IMR-90 (cell line): ENCODE data around the gene PRR5L. TPM values are rescaled to one million over a fixed set of nuclear protein-coding genes. Genes with fewer than 3 reads are reported as not detected.

Experiments used
- ATAC-seq: fragments of 200-7000 bp; cut with Tn5 transposase; 2 replicates; pipeline ENCODE4 v1.9.1; 2020; ENCODE audit warnings: low read depth, mild to moderate bottlenecking, moderate library complexity
- BruUV-seq: library from RNA; stranded (reverse); fragments of 400-500 nt; replicated peaks from 2 replicates; lab custom pipeline; 2021; lab: Mats Ljungman, UMichigan
- CTCF ChIA-PET: fragments of 300-600 bp; formaldehyde crosslinking; extraction: SDS; loops from one replicate; lab custom pipeline; 2021; ENCODE audit warnings: antibody characterized with exemption; lab: Yijun Ruan, JAX
- POLR2A ChIA-PET: fragments of 300-600 bp; sonication (Branson Sonifier 250); formaldehyde crosslinking; loops from one replicate; lab custom pipeline; 2022; ENCODE audit warnings: antibody characterized with exemption; ENCODE audit not compliant: unreplicated experiment; lab: Charles Lee
- DNase-seq: peaks from one replicate; pipeline ENCODE4 v3.0.0; 2013
- H2AFZ ChIP-seq: replicated peaks from 2 replicates; pipeline ENCODE3; 2013; ENCODE audit warnings: low read length, mild to moderate bottlenecking; ENCODE audit not compliant: poor library complexity
- H2AK5ac ChIP-seq: 2 replicates; pipeline ENCODE4 v1.6.1; 2013; ENCODE audit warnings: low read depth, low read length, inconsistent platforms
- H2AK9ac ChIP-seq: replicated peaks from 2 replicates; pipeline ENCODE3; 2013; ENCODE audit warnings: mild to moderate bottlenecking, low read depth, low read length, moderate library complexity; ENCODE audit not compliant: poor library complexity
- H2BK120ac ChIP-seq: 2 replicates; pipeline ENCODE4 v1.6.1; 2013; ENCODE audit warnings: low read depth, low read length, inconsistent platforms
- H2BK15ac ChIP-seq: 3 replicates; pipeline ENCODE4 v1.6.1; 2013; ENCODE audit warnings: low read depth, low read length, inconsistent platforms
- H2BK20ac ChIP-seq: 2 replicates; pipeline ENCODE4 v1.6.1; 2013; ENCODE audit warnings: low read depth, mild to moderate bottlenecking, inconsistent platforms, low read length, moderate library complexity
- H2BK5ac ChIP-seq: 2 replicates; pipeline ENCODE4 v1.6.1; 2013; ENCODE audit warnings: mild to moderate bottlenecking, low read depth, low read length, inconsistent platforms; ENCODE audit not compliant: poor library complexity, severe bottlenecking
- H3K14ac ChIP-seq: replicated peaks from 2 replicates; pipeline ENCODE4 v1.6.1; 2013; ENCODE audit warnings: low read depth, low read length, inconsistent platforms
- H3K18ac ChIP-seq: 2 replicates; pipeline ENCODE4 v1.6.1; 2013; ENCODE audit warnings: low read depth, low read length, control low read depth
- H3K23ac ChIP-seq: 2 replicates; pipeline ENCODE4 v1.6.1; 2013; ENCODE audit warnings: low read depth, low read length, inconsistent platforms
- H3K27ac ChIP-seq: 2 replicates; pipeline ENCODE4 v1.5.1; 2013; ENCODE audit warnings: mild to moderate bottlenecking, control low read depth, low read length; ENCODE audit not compliant: insufficient read depth
- H3K27me3 ChIP-seq: 2 replicates; pipeline ENCODE4 v1.6.1; 2013; ENCODE audit warnings: low read length; ENCODE audit not compliant: control insufficient read depth, insufficient read depth
- H3K36me3 ChIP-seq: 2 replicates; pipeline ENCODE4 v1.6.1; 2013; ENCODE audit warnings: low read length, mixed read lengths; ENCODE audit not compliant: control insufficient read depth, insufficient read depth
- H3K4ac ChIP-seq: 2 replicates; pipeline ENCODE4 v1.6.1; 2013; ENCODE audit warnings: low read depth, low read length, inconsistent platforms
- H3K4me1 ChIP-seq: 2 replicates; pipeline ENCODE4 v1.6.1; 2013; ENCODE audit warnings: low read length, mixed read lengths; ENCODE audit not compliant: control insufficient read depth, insufficient read depth
- H3K4me2 ChIP-seq: 2 replicates; pipeline ENCODE4 v1.6.1; 2013; ENCODE audit warnings: low read depth, mild to moderate bottlenecking, control low read depth, low read length, moderate library complexity
- H3K4me3 ChIP-seq: 2 replicates; pipeline ENCODE4 v1.5.1; 2013; ENCODE audit warnings: low read depth, mild to moderate bottlenecking, control low read depth, low read length, moderate library complexity; ENCODE audit not compliant: insufficient read depth
- H3K56ac ChIP-seq: 2 replicates; pipeline ENCODE4 v1.6.1; 2013; ENCODE audit warnings: low read length, inconsistent platforms; ENCODE audit not compliant: insufficient read depth; ENCODE audit errors: extremely low read depth
- H3K79me1 ChIP-seq, 2 experiments: 2 replicates each; pipeline ENCODE4 v1.6.1; 2013; ENCODE audit warnings: low read length in 2 of 2, inconsistent platforms in 1 of 2, low read depth in 1 of 2
- H3K9ac ChIP-seq: 2 replicates; pipeline ENCODE4 v1.6.1; 2013; ENCODE audit warnings: low read depth, low read length, control low read depth
- H3K9me1 ChIP-seq: 2 replicates; pipeline ENCODE4 v1.6.1; 2013; ENCODE audit warnings: low read length, inconsistent platforms; ENCODE audit not compliant: insufficient read depth
- H3K9me3 ChIP-seq: 2 replicates; pipeline ENCODE4 v1.6.1; 2013; ENCODE audit warnings: low read length; ENCODE audit not compliant: control insufficient read depth, insufficient read depth
- H4K20me1 ChIP-seq: 2 replicates; pipeline ENCODE4 v1.6.1; 2013; ENCODE audit warnings: low read length, inconsistent platforms; ENCODE audit not compliant: insufficient read depth
- H4K5ac ChIP-seq: 2 replicates; pipeline ENCODE4 v1.6.1; 2013; ENCODE audit warnings: mild to moderate bottlenecking, low read depth, low read length, control low read depth
- H4K8ac ChIP-seq, 2 experiments: 2 replicates each; pipeline ENCODE4 v1.6.1; 2013; ENCODE audit warnings: low read depth in 2 of 2, low read length in 2 of 2, control low read depth in 1 of 2, inconsistent platforms in 1 of 2
- H4K91ac ChIP-seq: 2 replicates; pipeline ENCODE4 v1.6.1; 2013; ENCODE audit warnings: low read depth, low read length, inconsistent platforms; ENCODE audit not compliant: insufficient read depth
- BHLHE40 ChIP-seq: fragments of 150-350 bp; IDR thresholded peaks from 2 replicates; pipeline ENCODE4 v1.6.1; 2016; ENCODE audit warnings: mild to moderate bottlenecking, low read depth, low read length
- CEBPB ChIP-seq: IDR thresholded peaks from 2 replicates; pipeline ENCODE4 v1.6.1; 2012; ENCODE audit warnings: low read depth, low read length, improper control_type of control experiment
- CHD1 ChIP-seq: IDR thresholded peaks from 2 replicates; pipeline ENCODE4 v1.6.1; 2012; ENCODE audit warnings: low read depth, low read length, improper control_type of control experiment
- FOS ChIP-seq: fragments of 150-350 bp; IDR thresholded peaks from 2 replicates; pipeline ENCODE4 v1.6.1; 2016; ENCODE audit warnings: low read depth, low read length
- MAFK ChIP-seq: IDR thresholded peaks from 2 replicates; pipeline ENCODE4 v1.6.1; 2012; ENCODE audit warnings: low read depth, low read length, improper control_type of control experiment
- MAZ ChIP-seq: IDR thresholded peaks from 2 replicates; pipeline ENCODE4 v1.6.1; 2012; ENCODE audit warnings: low read depth, mild to moderate bottlenecking, low read length, improper control_type of control experiment, moderate library complexity, borderline replicate concordance
- MXI1 ChIP-seq: IDR thresholded peaks from 2 replicates; pipeline ENCODE4 v1.6.1; 2012; ENCODE audit warnings: low read depth, mild to moderate bottlenecking, low read length, moderate library complexity, borderline replicate concordance
- NFE2L2 ChIP-seq: fragments of 150-350 bp; IDR thresholded peaks from 2 replicates; pipeline ENCODE4 v1.6.1; 2016; ENCODE audit warnings: low read depth, mild to moderate bottlenecking, low read length
- POLR2A ChIP-seq: IDR thresholded peaks from 2 replicates; pipeline ENCODE4 v1.6.1; 2012; ENCODE audit warnings: mild to moderate bottlenecking, low read depth, low read length
- RAD21 ChIP-seq: IDR thresholded peaks from 2 replicates; pipeline ENCODE4 v1.6.1; 2012; ENCODE audit warnings: low read length, improper control_type of control experiment
- RCOR1 ChIP-seq: IDR thresholded peaks from 2 replicates; pipeline ENCODE4 v1.6.1; 2012; ENCODE audit warnings: mild to moderate bottlenecking, low read length, improper control_type of control experiment; ENCODE audit not compliant: insufficient replicate concordance
- RFX5 ChIP-seq: IDR thresholded peaks from 2 replicates; pipeline ENCODE4 v1.8.0; 2012; ENCODE audit warnings: low read depth, mild to moderate bottlenecking, low read length, moderate library complexity
- SMC3 ChIP-seq: fragments of 150-350 bp; IDR thresholded peaks from 2 replicates; pipeline ENCODE4 v1.6.1; 2016; ENCODE audit warnings: low read depth, mild to moderate bottlenecking, antibody characterized with exemption, low read length, moderate library complexity
- dilution Hi-C: fragments of 300-500 bp; cut with HindIII; formaldehyde crosslinking; loops from one replicate; pipeline ENCODE4 v1.14.3; 2018; ENCODE audit warnings: low sequenced_read_pairs; ENCODE audit not compliant: unreplicated experiment
- in situ Hi-C: fragments of 300-500 bp; cut with MboI; formaldehyde crosslinking; loops from 3 replicates; pipeline ENCODE4 v1.14.3; 2019; ENCODE audit warnings: low sequenced_read_pairs, inconsistent platforms, mixed read lengths
- intact Hi-C: fragments of 100-400 bp; cut with micrococcal nuclease; formaldehyde crosslinking; loops from 2 replicates; pipeline ENCODE4 v1.10.0; 2022
- polyA plus RNA-seq, 3 experiments: library from polyadenylated mRNA; depleted of rRNA; stranded (reverse); fragments of >200 nt; gene quantifications; 2 replicates each; pipeline ENCODE4 v1.2.3, GENCODE V29; 2012; ENCODE audit warnings: low replicate concordance in 1 of 3
- total RNA-seq: library from RNA; depleted of rRNA; stranded (reverse); fragments of >200 nt; gene quantifications from 2 replicates; pipeline ENCODE4 v1.2.3, GENCODE V29; 2012
- TF ChIP-seq, protein P1 (sequence below): fragments of 150-350 bp; IDR thresholded peaks from 2 replicates; pipeline ENCODE4 v1.6.1; 2016; ENCODE audit warnings: low read depth, mild to moderate bottlenecking, low read length, moderate library complexity, borderline replicate concordance

PRR5L gene
- total and polyA plus RNA-seq, 2 of the 4 experiments (the other 2 are of a cell fraction): 2.9 to 3.6 TPM

DNA sequence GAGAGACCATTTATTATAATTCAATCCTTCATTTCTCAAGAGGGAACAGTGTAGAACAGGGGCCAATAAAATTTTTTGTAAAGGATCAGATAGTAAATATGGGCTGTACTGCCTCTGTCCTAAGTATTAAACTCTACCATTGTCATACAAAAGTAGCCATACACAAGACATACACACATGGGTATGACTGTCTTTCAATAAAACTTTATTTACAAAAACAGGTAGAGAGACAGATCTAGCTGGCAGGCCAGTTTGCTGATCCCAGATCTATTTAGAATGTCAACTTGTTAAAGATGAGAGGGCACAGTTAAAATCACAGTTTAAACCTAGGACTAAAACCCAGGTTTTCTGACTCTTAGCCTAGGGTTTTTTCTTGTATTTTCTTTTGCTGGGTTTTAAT lies 197.2 kb downstream of the PRR5L start:
- Histone ChIP-seq H3K27ac (no peak overlapping the region), H3K9me1 (no peaks in the 10 kb centered on the region), H2AK9ac (no peak overlapping the region), H3K9ac (no peak overlapping the region), H2BK5ac (no peak overlapping the region), H3K79me1 (peaks cover 11 to 29% of the 10 kb centered on the region in 2 experiments), H2AFZ (no peak overlapping the region), H4K20me1 (no peaks in the 10 kb centered on the region; the same call in 1 of the 2 replicates), H3K4me3 (no peak overlapping the region), H3K18ac (no peak overlapping the region), H3K36me3 (peaks cover 25% of the 10 kb centered on the region), H3K4me2 (no peak overlapping the region), H3K4me1 (no peaks in the 10 kb centered on the region; the same call in 1 of the 2 replicates), H2AK5ac (no peak overlapping the region), H3K4ac (no peak overlapping the region), H3K9me3 (no peaks in the 10 kb centered on the region), H2BK20ac (no peak overlapping the region), H2BK15ac (no peak overlapping the region), H3K14ac (no peak overlapping the region), H4K8ac (no peak overlapping the region), H2BK120ac (no peak overlapping the region), H4K91ac (no peak overlapping the region), H3K27me3 (no peaks in the 10 kb centered on the region), H3K56ac (no peak overlapping the region), H4K5ac (no peak overlapping the region), H3K23ac (no peak overlapping the region)
- ChIA-PET POLR2A (interaction anchor here (0.5 to 0.6 kb wide), 2 partner anchors 164 to 747 kb away, joined by 3 to 6 read pairs; no protein-coding TSS in a partner anchor), CTCF (interaction anchor here (0.5 to 1.4 kb wide), 20 partner anchors 8 to 244 kb away, joined by 3 to 16 read pairs (median 4); partner anchors contain the start of gene PRR5L)
- DNase-seq (no peak), ATAC-seq (no peak)
- no TSS peak for BruUV-seq
- dilution Hi-C loops: no loop called here
- in situ Hi-C loops: loop anchor here (25.0 kb wide), 1 partner anchor 681 kb away; no protein-coding TSS in a partner anchor
- intact Hi-C loops: no loop called here
- no peak for TF ChIP-seq CHD1
- no peak for TF ChIP-seq CEBPB
- TF ChIP-seq FOS: no peak
- no peak for TF ChIP-seq RCOR1
- no peak for TF ChIP-seq MXI1
- TF ChIP-seq, protein P1, sequence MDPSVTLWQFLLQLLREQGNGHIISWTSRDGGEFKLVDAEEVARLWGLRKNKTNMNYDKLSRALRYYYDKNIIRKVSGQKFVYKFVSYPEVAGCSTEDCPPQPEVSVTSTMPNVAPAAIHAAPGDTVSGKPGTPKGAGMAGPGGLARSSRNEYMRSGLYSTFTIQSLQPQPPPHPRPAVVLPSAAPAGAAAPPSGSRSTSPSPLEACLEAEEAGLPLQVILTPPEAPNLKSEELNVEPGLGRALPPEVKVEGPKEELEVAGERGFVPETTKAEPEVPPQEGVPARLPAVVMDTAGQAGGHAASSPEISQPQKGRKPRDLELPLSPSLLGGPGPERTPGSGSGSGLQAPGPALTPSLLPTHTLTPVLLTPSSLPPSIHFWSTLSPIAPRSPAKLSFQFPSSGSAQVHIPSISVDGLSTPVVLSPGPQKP: no peak
- no peak for TF ChIP-seq POLR2A
- TF ChIP-seq BHLHE40: no peak
- no peak for TF ChIP-seq RAD21
- TF ChIP-seq NFE2L2: no peak
- no peak for TF ChIP-seq RFX5
- TF ChIP-seq SMC3: no peak
- no peak for TF ChIP-seq MAFK
- no peak for TF ChIP-seq MAZ
